ENCODE data around the gene HAUS7. TPM values are rescaled to one million over a fixed set of nuclear protein-coding genes. Genes with fewer than 3 reads are reported as not detected.

HAUS7 gene
- polyA plus RNA-seq, 2 of the 4 experiments (the other 2 are of a cell fraction), result 39.1 to 53.6 TPM

GRCh38 chrX:153460826-153461225 lies 9.6 kb downstream of the HAUS7 start:
- FAIRE-seq (peak; percentile 97), DNase-seq (ENCODE audit: low read depth in 1 of 2, low spot score in 1 of 2) (peak; percentile 62 to 67), ATAC-seq (peak; percentile 85 to 93; a peak in 5 of 6 replicates)
- Histone ChIP-seq H3K9me3 (no peaks in the 10 kb centered on the region), H3K4me3 (no peak overlapping the region), H3K27ac (no peak overlapping the region), H3K4me1 (no peaks in the 10 kb centered on the region), H3K4me2 (no peak overlapping the region)
- WGBS (ENCODE audit: missing lambda C conversion rate), result 26% methylated on average over 7 of the region's 7 CpGs
- POLR2A ChIA-PET, result interaction anchor here (0.7 to 0.9 kb wide), 2 partner anchors 10 to 435 kb away, joined by 3 to 5 read pairs; partner anchors contain the start of gene HAUS7
- CTCF ChIA-PET, result interaction anchor here (0.6 to 4.8 kb wide), 30 partner anchors 8 to 1350 kb away, joined by 3 to 66 read pairs (median 4); partner anchors contain the start of gene HAUS7
- peak; percentile 58 for TF ChIP-seq SMC3 (IDR thresholded peaks at IDR 0.05)
- TF ChIP-seq RAD21 (conservative IDR thresholded peaks at IDR 0.05 in 1 of 2, IDR thresholded peaks at IDR 0.05 in 1 of 2), result peak; percentile 25 to 49; a peak in 3 of 5 replicates
- TF ChIP-seq CTCF (IDR thresholded peaks at IDR 0.05), result peak; percentile 59
- no peak for TF ChIP-seq ZSCAN20 (CRISPR knock-in tag; IDR thresholded peaks at IDR 0.05)
- no peak for TF ChIP-seq JUN (IDR thresholded peaks at IDR 0.05)

GRCh38 chrX:153459986-153460385 lies 10.4 kb downstream of the HAUS7 start:
- H3K4me1 ChIP-seq, result no peaks in the 10 kb centered on the region
- TF ChIP-seq NPAS2 (CRISPR knock-in tag; IDR thresholded peaks at IDR 0.05; ENCODE audit: borderline replicate concordance) (no peak), TFCP2L1 (CRISPR knock-in tag; IDR thresholded peaks at IDR 0.05) (no peak), CHD4 (IDR thresholded peaks at IDR 0.05; ENCODE audit: borderline replicate concordance) (no peak), MAX (IDR thresholded peaks at IDR 0.05) (no peak), HOXB5 (CRISPR knock-in tag; IDR thresholded peaks at IDR 0.05) (no peak), USF2 (IDR thresholded peaks at IDR 0.05) (no peak), FOXS1 (CRISPR knock-in tag; IDR thresholded peaks at IDR 0.05) (no peak), TP53 (CRISPR knock-in tag; IDR thresholded peaks at IDR 0.05) (no peak), CEBPB (IDR thresholded peaks at IDR 0.05) (no peak), BCL3 (IDR thresholded peaks at IDR 0.05) (no peak), NR3C1 (IDR thresholded peaks at IDR 0.05) (no peak), HDAC2 (IDR thresholded peaks at IDR 0.05) (no peak), CBX2 (IDR thresholded peaks at IDR 0.05; ENCODE audit: borderline replicate concordance, low read depth) (no peak), MYC (IDR thresholded peaks at IDR 0.05; ENCODE audit: borderline replicate concordance, low read length) (no peak)
- no peaks in the 10 kb centered on the region for H3K9me3 ChIP-seq
- H3K27ac ChIP-seq, result no peak overlapping the region
- FAIRE-seq (no peak), DNase-seq (ENCODE audit: low read depth in 1 of 2, low spot score in 1 of 2) (no peak), ATAC-seq (no peak)
- H3K4me2 ChIP-seq, result no peak overlapping the region
- WGBS (ENCODE audit: missing lambda C conversion rate), result 88% methylated on average over 4 of the region's 4 CpGs
- H3K4me3 ChIP-seq, result no peak overlapping the region
- ChIA-PET CTCF (interaction anchor here (0.9 to 4.8 kb wide), 18 partner anchors 9 to 518 kb away, joined by 3 to 66 read pairs (median 4); partner anchors contain the start of gene HAUS7), POLR2A (no interaction called here)

- H3K4me2 ChIP-seq, result no peak overlapping the region
- no peak for FAIRE-seq
- no peak for ATAC-seq
- no peaks in the 10 kb centered on the region for H3K4me1 ChIP-seq
- no peak overlapping the region for H3K27ac ChIP-seq
- ChIA-PET CTCF (interaction anchor here (0.9 to 4.8 kb wide), 4 partner anchors 13 to 210 kb away, joined by 3 to 66 read pairs (median 6); partner anchors contain the start of gene HAUS7), POLR2A (no interaction called here)
- no peaks in the 10 kb centered on the region for H3K9me3 ChIP-seq
- TF ChIP-seq ZFP36 (IDR thresholded peaks at IDR 0.05; ENCODE audit: borderline replicate concordance, partially characterized antibody), result no peak
- no peak for TF ChIP-seq RFX5 (IDR thresholded peaks at IDR 0.05)
- TF ChIP-seq BCL3 (IDR thresholded peaks at IDR 0.05), result no peak
- 87% methylated on average over 4 of the region's 4 CpGs for WGBS (ENCODE audit: missing lambda C conversion rate)
- no peak for DNase-seq (ENCODE audit: low read depth in 1 of 2, low spot score in 1 of 2)
- H3K4me3 ChIP-seq, result no peak overlapping the region
These were observed 11.9 kb downstream of the HAUS7 start for GRCh38 chrX:153458476-153458875.

All from A549 (cell line).